ENCODE results near the gene C6orf141.

DNA sequence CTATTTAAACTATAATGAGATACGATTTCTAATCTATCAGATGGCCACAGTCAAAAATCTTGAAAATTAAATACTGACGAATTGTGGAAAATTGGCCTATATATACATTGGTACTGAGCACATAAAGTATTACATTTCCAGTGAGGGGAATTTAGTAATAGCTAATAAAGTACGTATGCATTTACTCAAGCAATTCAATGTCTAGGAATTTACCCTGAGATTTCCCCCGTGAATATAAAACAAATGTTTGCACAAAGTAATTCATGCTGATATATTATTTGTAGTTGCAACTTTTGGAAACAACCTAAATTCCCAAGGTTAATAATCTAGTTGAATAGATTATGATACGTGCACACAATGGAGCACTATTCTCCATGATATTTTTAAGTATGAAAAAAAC lies 14.7 kb upstream of the C6orf141 start:
- TF ChIP-seq, protein P1, sequence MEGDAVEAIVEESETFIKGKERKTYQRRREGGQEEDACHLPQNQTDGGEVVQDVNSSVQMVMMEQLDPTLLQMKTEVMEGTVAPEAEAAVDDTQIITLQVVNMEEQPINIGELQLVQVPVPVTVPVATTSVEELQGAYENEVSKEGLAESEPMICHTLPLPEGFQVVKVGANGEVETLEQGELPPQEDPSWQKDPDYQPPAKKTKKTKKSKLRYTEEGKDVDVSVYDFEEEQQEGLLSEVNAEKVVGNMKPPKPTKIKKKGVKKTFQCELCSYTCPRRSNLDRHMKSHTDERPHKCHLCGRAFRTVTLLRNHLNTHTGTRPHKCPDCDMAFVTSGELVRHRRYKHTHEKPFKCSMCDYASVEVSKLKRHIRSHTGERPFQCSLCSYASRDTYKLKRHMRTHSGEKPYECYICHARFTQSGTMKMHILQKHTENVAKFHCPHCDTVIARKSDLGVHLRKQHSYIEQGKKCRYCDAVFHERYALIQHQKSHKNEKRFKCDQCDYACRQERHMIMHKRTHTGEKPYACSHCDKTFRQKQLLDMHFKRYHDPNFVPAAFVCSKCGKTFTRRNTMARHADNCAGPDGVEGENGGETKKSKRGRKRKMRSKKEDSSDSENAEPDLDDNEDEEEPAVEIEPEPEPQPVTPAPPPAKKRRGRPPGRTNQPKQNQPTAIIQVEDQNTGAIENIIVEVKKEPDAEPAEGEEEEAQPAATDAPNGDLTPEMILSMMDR (IDR thresholded peaks at IDR 0.05), result no peak
- TF ChIP-seq POLR2A (IDR thresholded peaks at IDR 0.05), result no peak
